ENCODE measurements around the gene PHF21A.
"Not testable (repeated sequence)": the region's sequence is repeated elsewhere in the genome, so short reads cannot be mapped to it uniquely, and the experiment has no call there.

PHF21A gene

GRCh38 chr11:45902452-45903380, 218.5 kb downstream of the PHF21A start:
- no peak for DNase-seq (ENCODE audit: low read depth)

GRCh38 chr11:45901626-45902025, 219.6 kb downstream of the PHF21A start:
- no peak for DNase-seq (ENCODE audit: low read depth)

DNA sequence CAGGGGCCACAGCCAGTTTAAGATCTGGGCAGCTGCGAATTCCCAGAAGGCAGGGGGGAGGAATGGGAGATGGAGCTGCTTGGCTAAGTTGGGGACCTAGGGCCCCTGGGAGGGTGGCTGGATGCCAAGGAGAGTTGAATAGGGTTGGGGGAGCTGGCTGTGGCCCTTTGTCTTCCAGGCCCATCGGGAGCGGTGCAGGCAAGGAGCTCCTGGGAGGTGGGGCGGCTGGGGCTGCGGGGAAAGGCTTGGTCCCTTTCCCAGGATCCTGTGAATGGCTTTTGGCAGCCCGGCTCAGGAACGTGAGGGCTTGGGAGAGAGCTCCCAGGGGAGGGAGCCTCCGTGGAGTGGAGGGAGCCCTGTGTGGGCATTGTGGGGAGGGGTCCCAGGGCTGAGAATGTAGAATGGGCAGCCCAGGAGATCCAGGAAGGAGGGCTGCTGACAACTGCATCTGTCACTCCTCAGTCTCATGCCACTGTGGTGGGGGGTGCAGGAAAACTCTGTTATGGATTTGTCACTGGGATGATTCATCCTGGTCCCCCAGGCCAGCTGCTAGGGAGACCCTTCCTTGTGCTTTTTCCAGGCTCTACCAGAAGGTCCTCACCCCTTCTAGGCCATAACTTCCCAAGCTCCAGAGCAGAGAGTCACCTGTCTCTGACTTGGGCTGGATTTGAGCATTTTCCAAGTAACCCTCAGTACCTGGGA, 220.2 kb downstream of the PHF21A start:
- no peak for DNase-seq (ENCODE audit: low read depth)

DNA sequence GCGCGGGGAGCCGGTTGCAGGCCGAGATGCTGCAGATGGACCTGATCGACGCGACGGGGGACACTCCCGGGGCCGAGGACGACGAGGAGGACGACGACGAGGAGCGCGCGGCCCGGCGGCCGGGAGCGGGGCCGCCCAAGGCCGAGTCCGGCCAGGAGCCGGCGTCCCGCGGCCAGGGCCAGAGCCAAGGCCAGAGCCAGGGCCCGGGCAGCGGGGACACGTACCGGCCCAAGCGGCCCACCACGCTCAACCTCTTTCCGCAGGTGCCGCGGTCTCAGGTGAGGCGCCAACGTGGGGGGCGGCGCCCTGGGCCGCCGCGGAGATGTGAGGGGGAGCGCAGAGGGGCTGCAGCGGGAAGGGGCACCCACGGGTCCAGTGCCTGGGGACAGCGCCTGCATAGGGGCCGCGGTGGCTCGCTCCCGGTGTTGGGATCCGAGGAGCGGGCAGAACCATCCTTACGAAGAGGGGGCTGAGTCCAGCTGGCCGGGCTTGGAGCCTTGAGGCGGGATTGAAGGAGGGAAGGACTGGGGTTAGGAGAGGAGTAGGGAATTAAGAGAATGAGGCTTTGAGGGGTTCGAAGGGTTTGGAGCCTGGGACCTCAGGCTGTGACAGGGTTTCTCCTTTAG, 221.0 kb downstream of the PHF21A start:
- not testable (repeated sequence) for DNase-seq (ENCODE audit: low read depth)

DNA sequence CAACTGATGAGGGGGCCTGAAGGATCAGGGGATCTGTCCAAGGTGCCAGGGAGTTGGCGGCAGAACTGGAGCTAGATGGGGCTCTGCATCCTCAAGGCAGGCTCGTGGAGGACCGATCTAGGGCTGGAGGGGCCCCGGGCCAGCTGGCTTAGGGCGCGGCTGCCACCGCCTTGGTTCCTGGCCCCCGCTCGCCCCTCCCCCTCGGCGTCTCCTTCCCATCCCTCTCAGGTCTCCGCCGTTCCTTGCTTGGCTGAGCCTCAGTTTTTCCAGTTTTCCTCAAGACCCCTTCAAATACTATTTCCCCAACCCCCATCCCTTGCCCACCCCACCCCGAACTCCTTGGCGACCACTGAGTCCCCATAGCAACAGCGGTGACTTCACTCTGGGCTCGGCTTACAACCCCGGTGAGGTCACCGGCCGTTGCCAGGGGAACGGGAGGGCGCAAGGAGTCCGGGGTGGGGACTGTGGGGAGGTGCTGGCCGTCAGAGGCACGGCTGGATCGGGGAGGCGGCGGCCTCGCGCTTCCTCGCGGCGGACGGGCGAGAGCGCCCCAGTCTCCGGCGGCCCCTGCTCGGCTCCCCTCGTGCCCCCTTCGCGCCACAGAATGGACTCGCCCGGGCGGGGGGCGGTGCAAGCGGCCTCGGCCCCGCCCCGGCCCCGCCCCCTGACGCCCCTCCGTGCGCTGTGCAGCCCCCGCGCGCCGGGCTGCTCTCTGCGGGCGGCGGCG, 221.6 kb downstream of the PHF21A start:
- DNase-seq (ENCODE audit: low read depth): peak; percentile 81

GRCh38 chr11:45899086-45899447, 222.2 kb downstream of the PHF21A start:
- no peak for DNase-seq (ENCODE audit: low read depth)

GRCh38 chr11:45897556-45897955, 223.7 kb downstream of the PHF21A start:
- DNase-seq (ENCODE audit: low read depth): no peak

DNA sequence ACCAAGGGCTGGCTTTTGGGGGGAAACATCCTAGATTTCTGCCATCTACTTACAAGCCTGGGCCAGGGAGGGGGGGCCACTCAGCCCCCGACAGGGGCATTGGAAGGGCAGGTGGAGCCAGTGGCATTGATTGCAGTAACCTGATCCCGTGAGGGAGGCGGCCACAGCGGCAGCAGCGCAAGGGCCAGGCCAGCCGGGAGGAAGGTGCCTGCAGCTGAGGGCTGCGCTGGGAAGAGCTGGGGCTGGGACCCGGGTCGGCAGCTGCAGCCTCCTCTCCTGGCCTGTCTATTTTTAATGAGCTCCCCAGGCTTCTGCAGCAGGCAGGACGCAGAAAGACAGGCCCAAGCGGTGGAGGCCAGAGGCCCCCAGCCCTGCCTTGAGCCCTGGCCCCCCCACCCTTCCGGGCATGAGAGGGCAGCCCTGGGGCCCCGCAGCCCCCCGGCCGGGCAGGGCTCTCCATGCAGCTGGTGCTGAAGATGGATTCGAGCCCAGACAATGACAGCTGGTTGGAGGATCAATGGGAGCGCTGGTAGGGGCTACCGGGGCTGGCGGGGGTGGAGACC, 224.8 kb downstream of the PHF21A start:
- no peak for DNase-seq (ENCODE audit: low read depth)

- DNase-seq (ENCODE audit: low read depth): no peak
Measured at GRCh38 chr11:45895553-45896259, 225.5 kb downstream of the PHF21A start.

- no peak for DNase-seq (ENCODE audit: low read depth)
Measured at GRCh38 chr11:45894555-45895247, 226.6 kb downstream of the PHF21A start.

- no peak for DNase-seq (ENCODE audit: low read depth)
Measured at GRCh38 chr11:45892856-45893255, 228.4 kb downstream of the PHF21A start.

DNA sequence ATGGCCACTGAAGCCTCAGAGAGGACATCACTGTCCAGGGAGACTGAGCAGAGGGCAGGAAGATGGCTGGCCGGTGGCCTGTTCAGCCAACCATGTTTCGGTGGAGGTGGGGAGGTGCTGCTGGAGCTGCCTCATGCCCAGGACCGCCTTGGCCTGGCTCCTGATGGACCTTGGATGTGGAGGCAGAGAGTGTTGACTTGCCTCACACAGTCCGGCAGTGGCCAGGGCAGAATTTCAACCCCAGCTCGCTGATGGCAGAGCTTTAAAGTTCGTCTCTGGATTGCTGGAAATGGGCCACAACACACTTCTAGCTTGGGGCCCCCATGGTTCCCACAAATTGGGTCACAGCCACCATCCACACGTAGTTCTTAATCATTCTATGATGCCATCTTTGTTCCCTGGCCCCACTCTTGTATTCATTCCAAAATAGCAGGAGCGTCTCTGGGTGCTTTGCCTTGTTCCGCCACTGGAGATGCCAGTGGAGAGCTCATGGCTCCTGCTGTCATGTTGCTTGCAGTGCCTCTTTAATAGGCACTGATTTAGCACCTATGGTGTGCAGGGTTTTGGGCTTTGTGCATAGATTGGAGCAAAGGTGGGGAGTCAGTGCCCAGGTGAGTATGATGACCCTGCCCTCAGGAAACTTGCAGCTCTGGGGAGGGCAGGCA, 230.2 kb downstream of the PHF21A start:
- DNase-seq (ENCODE audit: low read depth): no peak

DNA sequence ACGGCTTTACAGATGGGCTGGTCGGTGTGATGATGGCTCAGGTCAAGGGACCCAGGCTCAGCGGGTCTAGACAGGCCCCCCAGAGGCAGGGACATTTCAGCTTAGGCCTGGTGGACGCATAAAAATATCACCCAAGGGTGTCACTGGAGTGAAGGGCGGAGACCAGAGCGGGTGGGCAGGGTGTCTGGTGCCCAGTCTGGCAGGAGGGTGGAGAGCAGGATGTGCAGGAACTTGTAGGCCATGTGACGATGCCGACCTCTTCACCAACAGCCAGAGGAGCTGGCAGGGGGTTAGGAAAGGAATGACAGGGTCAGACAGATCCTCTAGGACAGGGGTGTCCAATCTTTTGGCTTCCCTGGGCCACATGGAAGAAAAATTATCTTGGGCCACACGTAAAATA, 231.3 kb downstream of the PHF21A start:
- no peak for DNase-seq (ENCODE audit: low read depth)

DNA sequence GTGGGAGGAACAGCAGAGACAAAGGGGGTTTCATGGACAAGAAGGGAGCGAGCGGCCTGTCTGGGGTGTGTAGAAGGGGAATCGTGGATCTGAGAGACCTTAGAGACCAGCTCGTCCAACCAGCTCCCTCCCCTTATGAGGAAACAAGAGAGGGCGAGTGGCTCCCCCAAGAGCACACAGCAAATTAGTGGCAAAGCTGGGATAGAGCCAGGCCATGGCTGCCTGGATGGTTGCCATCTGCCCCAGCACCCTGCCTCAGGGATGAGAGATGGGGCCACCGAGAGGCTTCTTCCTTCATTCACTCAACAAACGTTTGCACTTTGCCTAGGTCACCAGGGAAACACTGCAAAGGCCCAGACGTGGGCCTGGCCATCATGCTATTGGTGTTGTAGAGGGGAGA, 231.7 kb downstream of the PHF21A start:
- no peak for DNase-seq (ENCODE audit: low read depth)

GRCh38 chr11:45887587-45887986, 233.7 kb downstream of the PHF21A start:
- no peak for DNase-seq (ENCODE audit: low read depth)

GRCh38 chr11:45886816-45887520, 234.3 kb downstream of the PHF21A start:
- no peak for DNase-seq (ENCODE audit: low read depth)

DNA sequence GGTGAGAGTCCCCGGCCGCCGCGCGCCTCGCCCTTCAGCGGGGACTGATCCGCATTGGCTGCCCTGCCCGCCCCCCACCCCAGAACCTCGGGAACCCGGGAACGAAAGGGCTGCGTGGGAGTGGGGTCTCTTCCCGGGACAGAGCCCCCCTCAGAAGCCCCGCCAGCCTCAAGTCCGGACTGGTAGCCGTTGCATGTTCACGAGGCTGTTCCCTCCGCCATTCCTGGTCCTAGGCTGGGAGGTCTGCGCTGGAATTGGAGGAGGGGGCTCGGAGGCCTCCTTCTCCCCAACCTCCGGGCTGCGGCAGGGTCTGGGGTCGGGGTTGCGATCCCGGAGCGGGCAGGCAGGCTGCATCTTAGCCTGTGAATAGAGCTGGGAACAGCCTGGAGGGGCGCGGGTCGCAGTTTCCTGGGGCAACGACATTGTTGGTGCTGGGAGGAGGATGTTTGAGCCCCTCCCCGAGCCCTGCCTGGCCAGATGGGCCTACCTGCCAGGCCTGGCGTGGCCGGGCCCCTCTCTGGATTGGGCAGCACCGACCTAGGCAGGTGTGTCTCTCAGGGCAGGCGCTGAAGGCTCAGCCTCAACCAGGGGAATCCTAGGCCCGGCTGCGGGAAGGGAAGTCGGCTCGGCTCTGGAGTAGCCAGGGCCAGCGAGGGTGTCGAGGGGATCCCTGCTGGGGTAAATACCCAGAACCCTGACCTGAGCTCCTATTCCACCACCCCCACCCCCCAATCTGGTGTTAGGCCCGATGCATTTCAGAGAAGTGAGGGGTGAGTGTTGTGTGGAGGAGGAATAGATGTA, 235.1 kb downstream of the PHF21A start:
- DNase-seq (ENCODE audit: low read depth): no peak

- DNase-seq (ENCODE audit: low read depth): no peak
Measured at GRCh38 chr11:45885274-45885920, 235.9 kb downstream of the PHF21A start, which contains the start of gene MAPK8IP1. Gene MAPK8IP1, plus strand, starts transcription at chr11:45885651. Its CDS starts 170 bp downstream, at chr11:45885821.
